Dermis blood vessel endothelial cell (primary cell): Measurements from ENCODE around the gene FGF21. TPM values are rescaled to one million over a fixed set of nuclear protein-coding genes. Genes with fewer than 3 reads are reported as not detected.

Source experiments
- DNase-seq: peaks from one replicate; pipeline ENCODE4 v3.0.0; 2010
- total RNA-seq: library from RNA; depleted of rRNA; stranded (reverse); fragments of >200 nt; gene quantifications from 2 replicates; pipeline ENCODE4 v1.2.3, GENCODE V29; 2014

The FGF21 gene
- total RNA-seq, 1 donor from 2014 or later = not detected

DNA sequence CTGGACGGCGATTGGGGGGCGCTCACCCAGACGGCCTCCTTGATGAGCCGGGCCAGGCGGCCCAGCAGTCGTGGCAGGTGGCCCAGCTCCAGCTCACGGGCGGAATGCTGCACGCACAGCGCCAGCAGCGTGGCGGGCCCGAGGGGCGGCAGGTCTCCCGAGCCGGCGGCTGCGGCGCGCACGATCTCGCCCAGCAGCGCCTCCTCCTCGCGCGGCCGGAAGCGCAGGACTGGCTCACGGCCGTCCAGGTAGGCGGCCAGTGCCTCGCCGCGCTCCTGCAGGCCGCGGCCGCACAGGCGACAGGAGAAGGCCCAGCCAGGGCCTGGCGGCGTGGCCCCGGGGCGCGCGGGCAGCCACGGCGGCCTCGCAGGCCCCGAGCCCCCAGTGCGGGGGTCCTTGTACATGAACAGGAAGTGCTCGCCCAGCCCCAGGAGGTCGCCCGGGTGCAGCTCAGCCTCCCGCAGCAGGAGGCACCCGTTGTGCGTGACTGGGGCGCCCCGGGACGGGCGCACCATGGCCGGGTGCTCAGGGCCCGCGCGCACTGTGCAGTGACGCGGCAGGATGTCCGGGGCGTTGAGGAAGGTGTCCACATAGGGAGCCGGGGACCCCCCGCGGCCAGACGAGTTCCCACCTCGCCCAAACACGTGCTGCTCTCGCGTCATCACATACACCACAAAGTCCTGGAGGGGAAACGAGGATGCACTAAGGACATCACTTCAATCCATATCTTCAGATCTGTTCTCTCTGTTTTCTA lies 26.2 kb upstream of the FGF21 start:
- no peak for DNase-seq

DNA sequence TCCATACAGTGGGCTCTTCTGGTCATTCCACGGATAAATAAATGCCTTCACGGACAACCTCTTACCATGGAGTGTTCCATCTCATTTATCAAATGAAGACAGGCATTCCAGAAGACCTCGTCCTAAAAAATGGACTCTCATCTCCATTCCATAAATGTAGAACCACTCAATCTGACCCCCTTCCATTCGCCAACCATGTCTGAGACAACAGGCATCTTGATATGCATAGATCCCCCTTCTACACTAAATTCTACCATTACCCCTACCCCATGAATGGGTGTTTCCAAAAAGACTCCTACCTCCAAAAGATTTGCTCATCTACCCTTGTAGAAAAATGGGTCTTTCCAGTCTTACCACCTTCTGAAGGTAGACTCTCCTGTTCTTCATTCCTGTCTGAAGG lies 23.9 kb upstream of the FGF21 start:
- no peak for DNase-seq

DNA sequence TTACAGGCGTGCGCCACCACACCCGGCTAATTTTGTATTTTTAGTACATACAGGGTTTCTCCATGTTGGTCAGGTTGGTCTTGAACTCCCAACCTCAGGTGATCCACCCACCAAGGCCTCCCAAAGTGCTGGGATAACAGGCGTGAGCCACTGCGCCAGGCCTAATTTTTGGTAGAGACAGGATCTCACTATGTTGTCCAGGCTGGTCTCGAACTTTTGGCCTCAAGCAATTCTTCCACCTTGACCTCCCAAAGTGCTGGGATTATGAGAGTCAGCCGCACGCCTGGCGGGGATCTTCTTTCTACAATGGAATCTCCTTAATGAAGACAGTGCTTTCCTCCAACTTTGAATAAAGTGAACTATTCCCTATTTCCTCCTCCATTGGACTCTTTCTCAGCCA lies 20.7 kb upstream of the FGF21 start:
- DNase-seq = no peak

DNA sequence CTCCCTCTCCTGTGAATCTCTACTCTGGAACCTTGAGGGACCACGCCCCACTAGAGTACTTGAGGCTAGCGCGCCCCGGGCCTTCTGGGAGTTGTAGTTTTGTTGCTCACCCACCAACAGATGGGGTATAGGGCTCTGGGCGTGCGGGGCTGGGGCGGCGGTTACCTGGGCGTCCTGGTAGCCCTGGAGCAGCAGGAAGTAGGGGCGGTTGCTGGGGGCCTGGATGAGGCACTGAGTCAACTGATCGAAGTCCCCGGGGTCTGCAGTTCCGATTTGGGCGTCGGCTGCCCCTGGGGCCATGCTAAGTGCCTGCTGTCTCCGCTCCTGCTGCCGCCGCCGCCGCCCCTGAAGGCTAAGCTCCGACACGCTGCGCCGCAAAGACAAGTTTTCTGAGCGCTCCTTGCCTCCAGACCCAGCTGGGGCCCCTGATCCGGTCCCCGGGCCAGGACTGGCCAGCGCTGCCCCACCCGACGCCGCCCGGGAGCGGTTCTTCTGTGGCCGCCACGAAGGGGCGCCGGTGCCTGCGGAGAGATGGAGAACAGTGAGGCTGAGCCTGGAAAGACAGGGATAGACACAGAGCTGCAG lies 20.2 kb upstream of the FGF21 start:
- DNase-seq = no peak

DNA sequence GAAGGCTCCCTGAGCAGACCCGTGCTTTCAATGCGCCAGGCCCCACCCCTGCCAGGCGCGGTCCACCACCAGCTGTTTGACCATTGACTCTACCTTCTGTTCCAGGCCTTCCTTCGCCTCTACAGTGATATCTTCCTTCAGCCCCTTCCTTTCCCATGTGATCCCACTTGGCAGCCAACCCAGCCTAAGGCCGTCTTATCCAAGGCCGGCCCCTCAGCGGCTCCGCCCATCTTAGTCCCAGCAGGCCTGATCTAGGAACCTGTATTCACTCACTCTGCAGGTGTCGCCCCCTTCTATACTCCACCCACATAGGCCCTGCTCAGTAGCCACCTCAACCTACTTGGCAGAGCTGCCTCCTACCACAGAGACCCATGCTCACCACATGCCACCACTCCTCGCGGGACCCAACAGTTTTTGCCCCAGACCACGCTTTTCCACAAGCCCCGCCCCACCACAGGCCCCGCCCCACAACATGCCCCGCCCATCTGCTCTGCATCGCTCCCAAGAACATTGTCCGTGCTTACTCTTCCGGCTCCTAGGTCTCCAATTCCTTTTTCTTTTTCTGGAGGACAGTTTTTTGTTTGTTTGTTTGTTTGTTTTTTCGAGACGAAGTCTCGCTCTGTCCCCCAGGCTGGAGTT lies 17.8 kb upstream of the FGF21 start:
- peak; percentile 61 for DNase-seq

DNA sequence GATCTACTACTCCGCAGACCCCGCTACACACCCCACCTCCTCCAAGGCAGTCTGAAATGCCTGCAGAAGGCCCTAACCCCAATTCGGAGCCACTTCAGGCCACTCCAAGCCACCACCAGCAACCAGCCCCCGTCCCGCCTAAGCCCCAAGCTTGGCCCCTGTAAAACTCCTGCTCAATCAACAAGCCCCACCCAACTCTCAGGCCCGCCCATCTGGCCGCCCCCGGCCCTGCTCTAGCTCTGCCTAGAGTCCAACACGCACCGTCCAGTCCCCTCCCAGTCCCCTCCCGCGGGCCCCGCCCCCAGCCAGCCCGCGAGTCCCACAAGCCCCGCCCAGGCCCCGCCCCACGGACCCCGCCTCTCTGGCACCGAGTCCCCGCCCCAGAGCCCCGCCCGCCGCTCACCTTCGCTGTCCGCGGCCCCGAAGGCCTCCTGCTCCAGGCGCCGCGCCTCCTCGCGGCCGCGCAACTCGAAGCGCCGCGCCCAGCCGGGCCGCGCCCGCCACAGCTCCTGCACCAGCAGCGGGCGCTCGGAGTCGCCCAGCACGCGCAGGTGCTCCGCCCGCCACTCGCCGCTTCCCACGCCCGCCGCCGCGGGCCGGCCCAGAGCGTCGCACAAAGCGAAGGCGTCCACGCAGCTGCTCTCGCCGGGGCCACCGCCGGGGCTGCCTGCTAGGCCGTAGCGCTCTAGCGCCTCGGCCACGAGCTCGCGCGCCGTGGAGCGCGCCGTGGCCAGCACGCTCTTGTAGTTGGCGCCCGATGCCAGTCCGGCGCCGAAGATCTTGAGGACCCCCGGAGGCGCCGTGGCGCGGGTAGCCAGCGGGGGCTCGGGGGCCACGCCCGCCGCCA lies 16.5 kb upstream of the FGF21 start:
- peak; percentile 96 for DNase-seq

DNA sequence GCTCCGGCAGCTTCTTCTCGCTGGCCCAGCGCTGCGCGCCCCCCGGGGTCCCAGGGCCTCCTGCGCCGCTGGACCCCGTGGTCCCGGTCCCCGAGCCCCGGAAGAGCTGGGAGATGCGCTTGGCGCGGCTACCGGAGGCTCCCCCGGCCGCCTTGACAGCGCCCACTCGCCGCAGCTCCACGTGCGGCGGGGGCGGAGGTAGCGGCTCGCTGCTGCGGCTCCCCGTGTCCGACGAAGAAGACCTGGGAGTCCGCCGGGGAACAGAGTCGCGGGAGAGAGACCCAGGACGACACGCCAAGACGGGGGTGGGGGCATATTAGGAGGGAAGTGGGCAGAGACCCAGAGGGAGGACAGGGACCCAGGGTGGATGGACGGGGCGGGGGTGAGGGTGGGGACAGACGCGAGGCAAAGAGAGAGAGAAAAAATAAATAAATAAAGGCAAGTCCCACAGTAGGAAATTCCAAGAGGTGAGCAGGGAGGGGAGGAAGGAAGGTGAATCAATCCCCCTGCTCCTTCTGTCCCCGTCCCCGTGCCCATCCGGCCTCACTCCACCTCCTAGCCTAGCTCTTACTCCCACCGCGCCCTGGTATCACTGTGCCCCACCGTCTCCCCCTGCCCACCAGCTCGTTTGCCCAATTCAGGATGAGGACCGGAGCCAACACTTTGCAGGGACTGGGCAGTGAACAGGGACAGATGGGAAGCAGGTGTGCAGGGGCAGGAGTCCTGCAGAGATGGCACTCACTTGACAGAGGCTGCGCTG lies 15.7 kb upstream of the FGF21 start:
- peak; percentile 36 for DNase-seq

DNA sequence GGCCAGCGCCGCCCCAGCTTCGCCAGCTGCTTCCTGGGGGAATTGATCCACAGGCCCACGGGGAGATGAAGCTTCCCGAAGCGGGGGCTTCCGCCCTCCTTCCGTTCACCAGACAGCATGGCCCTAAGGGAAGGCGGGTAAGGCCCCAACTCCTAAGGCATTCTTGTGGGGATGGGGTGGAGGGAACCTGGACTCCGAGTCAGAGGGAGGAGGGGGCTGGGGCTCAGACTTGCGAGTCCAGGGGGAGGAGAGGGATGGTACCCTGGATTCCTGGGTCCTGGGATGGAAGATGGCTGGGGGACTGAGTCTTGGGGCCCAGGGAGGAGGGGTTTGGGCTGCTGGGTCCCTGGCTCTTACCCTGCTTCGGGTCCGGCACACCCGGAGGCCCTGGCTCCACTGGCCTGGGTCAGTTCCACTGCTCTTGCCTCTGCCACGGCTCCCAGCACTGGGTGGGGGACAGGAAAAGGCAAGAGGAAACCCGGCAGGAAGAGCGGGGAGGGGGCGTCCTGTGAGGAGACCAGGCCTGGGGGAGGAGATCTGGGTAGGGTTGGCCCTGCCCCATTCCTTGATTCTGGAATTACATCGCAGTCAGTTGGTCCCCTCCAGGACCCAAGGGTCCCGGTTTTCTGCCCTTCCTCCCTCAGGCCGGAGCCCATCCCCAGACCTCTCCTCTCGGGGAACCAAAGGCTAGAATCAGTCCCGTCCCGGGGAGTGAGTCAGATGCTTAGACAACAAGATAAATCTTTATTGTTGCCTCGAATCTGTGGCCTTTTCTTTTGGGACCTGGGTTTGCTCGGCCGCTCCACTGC lies 15.0 kb upstream of the FGF21 start, which contains the start of gene RASIP1:
TSS of gene RASIP1 (minus strand) at position 447 of the 809 bp plus-strand sequence. CDS start at position 119, 328 bp downstream.
- DNase-seq = peak; percentile 77

DNA sequence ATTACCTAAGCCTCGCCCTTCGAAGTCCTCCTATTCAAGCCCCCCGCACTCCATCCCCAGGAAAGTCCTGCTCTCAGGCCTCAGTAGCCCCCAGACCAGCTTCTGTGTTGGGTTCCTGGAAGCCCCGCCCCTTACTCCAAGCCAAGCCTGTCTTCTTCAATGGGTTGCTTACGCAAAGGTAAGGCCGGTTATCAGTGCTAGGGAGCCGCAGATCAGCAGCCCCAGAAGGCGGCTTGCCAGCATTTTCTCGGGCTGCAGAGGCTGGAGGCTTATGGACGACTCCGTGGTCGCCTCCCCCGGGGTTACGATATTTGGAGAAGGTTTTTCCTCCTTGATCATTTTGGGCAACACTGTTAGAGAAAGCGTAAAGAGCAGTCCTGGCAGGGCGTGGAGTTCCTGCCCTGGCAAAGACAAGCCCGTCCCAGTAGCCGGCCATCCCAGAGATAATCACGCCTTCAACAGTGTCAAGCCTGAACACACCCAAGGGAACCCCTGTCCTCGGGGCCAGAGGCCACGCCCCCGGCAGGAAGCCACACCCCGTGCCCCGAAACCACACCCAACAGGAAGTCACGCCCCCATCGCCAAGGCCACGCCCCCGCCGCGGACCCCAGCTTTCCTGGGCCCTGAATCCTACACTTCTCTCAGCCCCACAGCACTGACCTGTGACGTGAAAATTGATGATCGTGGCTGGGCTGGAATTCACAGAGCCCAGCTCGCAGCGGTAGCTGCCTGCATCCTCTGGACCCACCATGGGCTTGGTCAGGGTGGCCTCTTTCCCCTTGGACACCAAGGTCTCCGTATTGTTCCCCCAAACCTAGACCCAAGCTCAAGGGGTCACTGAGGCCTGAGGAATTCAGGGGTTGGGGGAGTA lies 14.0 kb upstream of the FGF21 start:
- DNase-seq = peak; percentile 57

DNA sequence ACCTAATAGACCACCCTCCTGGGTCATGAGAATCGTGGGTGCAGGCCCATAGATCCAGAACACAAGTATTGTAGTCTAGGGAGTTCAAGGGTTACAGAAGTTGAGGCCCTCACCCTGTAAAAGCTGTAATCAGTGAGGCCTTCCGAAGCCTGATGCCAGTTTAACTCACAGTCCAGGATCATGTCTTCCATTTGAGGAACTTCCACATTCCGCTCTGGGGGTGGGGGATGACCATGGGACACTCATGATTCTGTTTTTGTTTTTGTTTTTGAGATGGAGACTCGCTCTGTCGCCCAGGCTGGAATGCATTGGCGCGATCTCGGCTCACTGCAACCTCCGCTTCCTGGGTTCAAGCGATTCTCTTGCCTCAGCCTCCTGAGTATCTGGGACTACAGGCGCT lies 13.2 kb upstream of the FGF21 start:
- no peak for DNase-seq

DNA sequence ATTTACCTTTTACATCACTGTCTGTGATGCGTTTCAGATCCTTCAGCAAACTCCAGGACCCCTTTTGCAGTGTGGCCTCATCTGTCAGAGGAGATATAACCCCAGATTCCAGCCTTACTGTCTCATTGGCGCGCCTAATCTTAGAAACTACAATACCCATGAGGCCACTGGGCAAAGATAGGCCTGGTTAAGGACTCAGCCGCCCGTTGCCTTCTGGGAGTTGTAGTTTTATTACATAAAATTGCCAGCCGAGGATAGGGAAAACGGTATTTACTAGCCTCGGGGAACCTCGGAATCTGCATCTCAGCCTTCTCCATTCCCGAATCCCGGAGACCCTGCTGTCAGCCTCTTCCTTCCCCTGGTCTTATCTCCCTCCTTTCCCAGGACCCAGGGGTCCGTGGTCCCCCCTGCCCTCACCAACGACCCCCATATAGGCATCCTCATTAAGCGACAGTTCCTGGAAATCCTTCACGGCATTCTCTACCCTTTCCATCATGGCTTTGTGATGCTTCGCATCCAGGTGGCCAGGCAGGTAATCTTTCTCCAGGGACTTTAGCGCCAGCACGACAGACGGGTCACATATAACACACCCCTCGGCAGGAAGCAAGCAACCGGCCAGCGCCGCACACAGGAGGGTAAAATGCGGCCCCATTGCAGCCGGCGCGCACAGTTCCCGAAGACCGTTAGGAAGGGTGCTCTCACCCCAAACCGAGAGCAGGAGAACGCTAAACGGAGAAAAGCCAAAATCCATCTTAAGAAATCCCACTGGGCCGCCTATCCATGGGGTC lies 9.9 kb upstream of the FGF21 start:
- peak; percentile 71 for DNase-seq

DNA sequence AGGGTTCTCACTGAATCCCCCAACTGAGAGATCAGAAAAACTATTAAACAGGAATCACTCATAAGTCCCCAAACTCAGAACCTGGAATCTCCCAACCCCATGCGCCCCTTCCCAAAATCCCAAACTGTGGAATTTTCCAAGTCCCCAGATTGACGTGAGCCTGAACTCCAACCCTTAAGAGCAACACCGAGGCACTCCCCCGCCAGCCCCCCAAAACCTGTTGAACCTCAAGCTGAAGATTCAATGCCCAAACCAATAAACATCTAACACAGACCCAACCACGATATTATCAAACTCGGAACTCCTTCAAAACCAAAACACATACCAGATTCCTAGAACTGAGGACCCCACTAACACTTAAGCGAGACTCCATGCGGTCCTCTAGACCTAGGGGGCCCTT lies 9.2 kb upstream of the FGF21 start:
- no peak for DNase-seq

DNA sequence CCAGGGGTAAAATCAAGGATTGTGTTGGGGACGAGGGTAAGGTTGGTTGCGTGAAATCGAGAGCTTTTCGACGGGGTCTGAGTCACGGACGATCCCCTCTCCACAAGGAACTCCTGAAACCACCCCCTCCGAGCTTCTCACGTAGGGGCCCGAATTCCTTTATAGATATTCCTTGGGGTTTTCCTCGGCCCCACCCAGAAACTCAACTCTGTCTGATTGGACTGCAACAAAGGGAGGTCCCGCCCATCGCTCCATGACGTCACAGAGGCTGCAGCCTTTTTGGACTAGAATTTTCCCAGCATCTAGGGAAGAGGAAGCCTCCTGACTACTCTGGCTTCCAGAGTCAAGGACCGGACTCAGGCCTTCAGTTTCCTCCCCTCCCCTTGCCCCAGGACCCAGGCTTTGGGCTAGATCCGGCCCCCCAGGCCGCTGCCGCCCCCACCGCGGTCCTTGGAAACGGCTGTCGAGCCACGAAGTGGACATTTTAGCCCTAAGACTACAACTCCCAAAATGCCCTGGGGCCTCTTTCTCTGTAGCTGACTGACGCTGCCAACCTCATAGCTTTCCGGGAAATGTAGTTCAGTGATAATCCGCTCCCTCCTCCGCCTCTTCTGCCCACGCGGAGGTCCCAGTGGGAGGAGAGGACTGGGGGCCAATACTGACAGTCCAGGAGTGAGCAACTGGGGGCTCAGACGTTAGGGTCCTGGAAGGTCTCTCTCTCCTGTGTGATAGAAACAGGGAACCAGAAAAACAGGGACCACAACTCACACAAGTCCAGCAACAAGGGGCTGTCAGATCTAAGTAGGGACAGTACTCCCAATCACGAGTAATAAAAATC lies 8.4 kb upstream of the FGF21 start, which contains the start of gene IZUMO1:
TSS of gene IZUMO1 (minus strand) at position 172 of the 838 bp plus-strand sequence. CDS start 1,050 bp downstream, outside the sequence.
- DNase-seq = peak; percentile 93

DNA sequence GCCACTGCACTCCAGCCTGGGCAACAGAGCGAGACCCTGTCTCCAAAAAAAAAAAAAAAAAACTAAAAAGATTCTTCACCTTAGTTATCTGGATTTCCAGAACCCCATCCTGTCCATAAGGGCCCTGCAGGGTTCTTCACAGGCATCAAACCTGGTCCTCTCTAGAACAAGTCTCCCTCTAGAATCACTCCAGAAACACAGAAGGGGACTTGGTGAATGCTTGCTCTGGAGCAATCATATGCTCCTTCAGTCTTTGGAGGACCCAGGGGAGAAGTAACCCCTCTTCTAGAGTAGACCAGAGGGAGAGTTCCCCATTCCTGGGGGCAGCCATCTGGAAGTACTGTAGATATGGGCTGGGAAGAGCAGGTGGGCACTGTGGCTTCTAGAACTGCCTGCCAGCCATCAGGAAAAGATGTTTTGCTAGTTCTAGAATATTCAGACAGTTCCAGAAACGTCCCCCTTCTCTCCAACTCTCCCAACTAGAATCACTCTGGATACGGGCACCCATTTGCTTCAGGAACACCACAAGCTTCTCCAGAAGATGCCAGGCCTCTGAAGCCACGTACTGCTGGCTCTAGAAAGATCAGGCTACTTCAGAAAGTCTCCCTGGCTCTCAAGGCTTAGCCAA lies 5.6 kb upstream of the FGF21 start:
- DNase-seq = no peak

DNA sequence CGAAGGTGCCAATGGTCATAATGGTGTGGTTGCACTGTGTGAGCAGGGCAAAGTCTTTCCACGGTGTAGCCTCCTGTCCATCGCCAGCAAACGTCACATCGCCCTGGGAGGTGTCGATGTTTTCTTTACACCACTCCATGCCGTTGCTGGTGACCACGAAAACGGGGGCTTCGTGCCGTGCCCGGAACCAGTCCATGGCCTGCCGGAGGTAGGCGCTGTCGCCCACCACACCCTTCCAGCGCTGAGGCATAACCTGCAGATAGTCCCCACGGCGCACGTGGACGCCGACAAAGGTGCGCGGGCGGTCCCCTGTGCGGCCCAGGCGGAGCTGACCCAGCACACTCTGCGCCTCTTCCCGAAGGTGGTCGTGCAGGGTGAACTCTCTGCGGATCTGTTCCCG lies 5.0 kb upstream of the FGF21 start:
- no peak for DNase-seq

DNA sequence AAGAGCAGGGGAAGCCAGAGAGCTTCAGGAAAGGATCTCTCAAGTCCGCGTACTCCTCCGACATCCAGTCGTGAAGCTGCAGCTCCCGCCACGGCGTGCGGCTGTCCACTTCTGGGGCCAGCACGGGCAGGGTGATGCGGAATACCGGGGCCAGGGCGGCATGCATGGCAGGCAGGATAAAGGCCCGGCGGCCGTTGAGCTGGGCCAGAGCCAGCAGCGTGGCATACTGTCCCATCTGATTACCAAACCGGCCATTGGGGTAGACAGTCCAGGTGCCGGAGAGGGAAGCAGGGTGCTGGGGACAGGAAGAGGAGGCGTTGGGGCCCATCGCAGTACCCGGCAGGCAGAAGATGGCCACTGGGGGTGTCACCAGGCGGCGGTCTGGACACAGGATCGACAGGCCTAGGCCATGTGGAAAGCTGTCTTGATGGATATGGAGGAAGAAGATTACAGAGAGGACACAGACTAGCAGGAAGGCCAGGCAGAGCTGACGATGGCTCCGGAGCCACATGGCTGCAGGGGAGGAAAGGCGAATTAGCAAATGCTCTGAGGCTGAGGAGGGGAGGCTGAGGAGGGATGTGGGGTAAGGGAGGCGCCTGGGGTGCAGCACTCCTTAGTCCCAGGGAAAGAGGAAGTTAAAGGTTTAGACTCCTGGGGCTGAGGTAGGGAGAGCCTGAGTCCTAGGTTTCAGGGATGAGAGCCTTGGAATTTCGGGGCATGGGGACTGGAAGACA lies 4.4 kb upstream of the FGF21 start:
- DNase-seq = no peak

DNA sequence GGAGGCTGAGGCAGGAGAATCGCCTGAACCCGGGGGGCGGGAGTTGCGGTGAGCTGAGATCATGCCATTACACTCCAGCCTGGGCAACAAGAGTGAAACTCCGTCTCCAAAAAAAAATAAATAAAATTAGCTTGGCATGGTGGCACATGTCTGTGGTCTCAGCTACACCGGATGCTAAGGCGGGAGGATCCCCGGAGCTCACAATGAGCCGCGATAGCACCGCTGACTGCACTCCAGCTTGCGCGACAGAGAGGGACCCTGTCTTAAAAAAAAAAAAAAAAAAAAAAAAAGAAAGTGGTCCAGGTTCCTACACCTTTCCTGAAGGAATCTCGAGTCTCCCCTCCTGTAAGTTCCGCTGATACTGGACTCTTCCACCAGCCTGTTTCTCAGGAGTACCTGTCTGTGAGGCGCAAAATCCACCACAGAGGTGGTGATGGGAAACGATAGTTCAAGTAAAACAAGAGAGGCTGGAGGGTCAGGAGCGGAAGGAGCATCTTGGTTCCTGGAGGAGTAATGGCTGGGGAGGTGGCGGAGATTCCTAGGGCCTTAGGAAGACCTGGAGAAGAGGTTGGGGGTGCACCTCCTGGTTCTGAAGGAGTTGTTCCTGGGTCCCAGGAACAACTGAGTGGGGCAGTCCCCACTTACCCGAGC lies 3.4 kb upstream of the FGF21 start:
- no peak for DNase-seq
